H1 (cell line): ENCODE results near the gene HOXA10. TPM values are rescaled to one million over a fixed set of nuclear protein-coding genes. Genes with fewer than 3 reads are reported as not detected.

ENCODE experiments used
- CTCF ChIA-PET: fragments of 300-600 bp; sonication (Branson Sonifier 250); formaldehyde crosslinking; loops from one replicate; lab custom pipeline; 2021; ENCODE audit not compliant: partially characterized antibody; lab: Charles Lee
- POLR2A ChIA-PET: fragments of 300-600 bp; sonication (Branson Sonifier 250); formaldehyde crosslinking; loops from one replicate; lab custom pipeline; 2021; ENCODE audit warnings: inconsistent platforms; ENCODE audit not compliant: partially characterized antibody; lab: Charles Lee
- DNase-seq, 2 experiments: peaks; one replicate each; pipeline versions ENCODE4 v3.0.0 to v3.0.0-alpha.2; 2010 to 2022; ENCODE audit warnings: low spot score in 2 of 2, low read depth in 1 of 2, mixed read lengths in 1 of 2
- FAIRE-seq: peaks from 2 replicates; lab custom pipeline; 2011; peaks lifted over from hg19 to GRCh38; lab: Jason Lieb, UNC
- H2AFZ ChIP-seq: 2 replicates; pipeline ENCODE4 v1.8.1; 2012; ENCODE audit warnings: low read length, inconsistent platforms
- H2AK5ac ChIP-seq: 2 replicates; pipeline ENCODE4 v1.6.1; 2013; ENCODE audit warnings: low read depth, low read length
- H2BK120ac ChIP-seq: replicated peaks from 2 replicates; pipeline ENCODE3; 2013; ENCODE audit warnings: low read depth, low read length, inconsistent platforms
- H2BK12ac ChIP-seq: 2 replicates; pipeline ENCODE4 v1.6.1; 2013; ENCODE audit warnings: low read depth, low read length
- H2BK15ac ChIP-seq: 2 replicates; pipeline ENCODE4 v1.6.1; 2013; ENCODE audit warnings: low read length
- H2BK20ac ChIP-seq: 2 replicates; pipeline ENCODE4 v1.6.1; 2013; ENCODE audit warnings: low read length
- H2BK5ac ChIP-seq: 2 replicates; pipeline ENCODE4 v1.6.1; 2013; ENCODE audit warnings: low read depth, low read length
- H3K14ac ChIP-seq: 2 replicates; pipeline ENCODE4 v1.6.1; 2013; ENCODE audit warnings: inconsistent platforms; ENCODE audit not compliant: insufficient read length
- H3K18ac ChIP-seq: 2 replicates; pipeline ENCODE4 v1.6.1; 2013; ENCODE audit warnings: low read length; ENCODE audit errors: extremely low read depth
- H3K23ac ChIP-seq: 2 replicates; pipeline ENCODE4 v1.6.1; 2013; ENCODE audit warnings: inconsistent platforms; ENCODE audit not compliant: insufficient read length
- H3K23me2 ChIP-seq: 2 replicates; pipeline ENCODE4 v1.6.1; 2013; ENCODE audit warnings: low read depth, low read length
- H3K27ac ChIP-seq: 2 replicates; pipeline ENCODE4 v1.6.1; 2011; ENCODE audit warnings: low read depth, low read length, inconsistent platforms
- H3K27me3 ChIP-seq, 4 experiments: replicated peaks in 1 of 4; 1 replicate in 1 of 4; 2 replicates in 3 of 4; pipeline versions ENCODE4 v1.6.1 to v1.8.1; 2011 to 2013; ENCODE audit warnings: low read length in 3 of 4, mild to moderate bottlenecking in 3 of 4, inconsistent platforms in 2 of 4, mixed read lengths in 2 of 4, moderate library complexity in 1 of 4; ENCODE audit not compliant: control insufficient read depth in 3 of 4, insufficient read depth in 3 of 4; ENCODE audit errors: extremely low read depth in 1 of 4
- H3K36me3 ChIP-seq, 4 experiments: 2 replicates each; pipeline versions ENCODE4 v1.6.1 to v1.8.1; 2011 to 2013; ENCODE audit warnings: mild to moderate bottlenecking in 4 of 4, low read length in 3 of 4, moderate library complexity in 2 of 4, control low read depth in 1 of 4, inconsistent platforms in 1 of 4; ENCODE audit not compliant: insufficient read depth in 4 of 4, control insufficient read depth in 2 of 4
- H3K4ac ChIP-seq: replicated peaks from 2 replicates; pipeline ENCODE3; 2013; ENCODE audit warnings: low read length, low read depth, mixed read lengths, inconsistent platforms; ENCODE audit not compliant: insufficient read length
- H3K4me1 ChIP-seq, 4 experiments: replicated peaks in 1 of 4; 1 replicate in 1 of 4; 2 replicates in 3 of 4; pipeline versions ENCODE4 v1.6.1 to v1.8.1; 2011 to 2013; ENCODE audit warnings: low read length in 3 of 4, inconsistent platforms in 2 of 4, mixed read lengths in 1 of 4; ENCODE audit not compliant: insufficient read depth in 4 of 4, control insufficient read depth in 3 of 4
- H3K4me2 ChIP-seq, 2 experiments: 2 replicates each; pipeline versions ENCODE4 v1.6.1 to v1.8.1; 2011 to 2013; ENCODE audit warnings: low read depth in 2 of 2, low read length in 2 of 2, control low read depth in 1 of 2, inconsistent platforms in 1 of 2, mild to moderate bottlenecking in 1 of 2; ENCODE audit not compliant: insufficient read depth in 1 of 2
- H3K4me3 ChIP-seq, 4 experiments: fragments of 200-600, 300-600 bp in 1 of 4; sonication (generic), shearing (Covaris generic), sonication (Bioruptor Twin) in 1 of 4; 2 replicates each; pipeline versions ENCODE4 v1.5.1 to v1.8.1; 2011 to 2016; ENCODE audit warnings: low read length in 4 of 4, low read depth in 3 of 4, control low read depth in 2 of 4, inconsistent platforms in 2 of 4, mild to moderate bottlenecking in 2 of 4, mixed read lengths in 1 of 4, moderate library complexity in 1 of 4; ENCODE audit not compliant: insufficient read depth in 2 of 4; ENCODE audit errors: extremely low read depth in 1 of 4
- H3K56ac ChIP-seq: replicated peaks from 2 replicates; pipeline ENCODE3; 2013; ENCODE audit warnings: low read depth, mild to moderate bottlenecking, mixed read lengths, low read length, inconsistent platforms; ENCODE audit not compliant: insufficient read length
- H3K79me1 ChIP-seq: 2 replicates; pipeline ENCODE4 v1.6.1; 2013; ENCODE audit warnings: low read depth, low read length, control low read depth
- H3K79me2 ChIP-seq, 2 experiments: 2 replicates each; pipeline versions ENCODE4 v1.6.1 to v1.8.1; 2012 to 2013; ENCODE audit warnings: low read length in 2 of 2, mild to moderate bottlenecking in 2 of 2, inconsistent platforms in 1 of 2; ENCODE audit not compliant: insufficient read depth in 2 of 2, control insufficient read depth in 1 of 2
- H3K9ac ChIP-seq, 4 experiments: replicated peaks in 1 of 4; 1 replicate in 1 of 4; 2 replicates in 3 of 4; pipeline versions ENCODE4 v1.6.1 to v1.8.1; 2011 to 2013; ENCODE audit warnings: low read depth in 3 of 4, low read length in 3 of 4, control low read depth in 2 of 4, mild to moderate bottlenecking in 2 of 4, moderate library complexity in 2 of 4, inconsistent platforms in 1 of 4; ENCODE audit errors: extremely low read depth in 1 of 4
- H3K9me3 ChIP-seq, 2 experiments: 2 replicates each; pipeline versions ENCODE4 v1.6.1 to v1.8.1; 2012 to 2013; ENCODE audit warnings: mild to moderate bottlenecking in 2 of 2, moderate library complexity in 2 of 2, control low read depth in 1 of 2, inconsistent platforms in 1 of 2, low read depth in 1 of 2, low read length in 1 of 2, mixed read lengths in 1 of 2; ENCODE audit not compliant: insufficient read depth in 2 of 2
- H4K20me1 ChIP-seq, 2 experiments: replicated peaks in 1 of 2; 2 replicates each; pipeline versions ENCODE3 to v1.8.1; 2011 to 2013; ENCODE audit warnings: inconsistent platforms in 2 of 2, low read length in 2 of 2, mild to moderate bottlenecking in 1 of 2; ENCODE audit not compliant: insufficient read depth in 2 of 2, control insufficient read depth in 1 of 2
- H4K5ac ChIP-seq: 2 replicates; pipeline ENCODE4 v1.6.1; 2013; ENCODE audit warnings: low read length, low read depth, mixed read lengths, inconsistent platforms; ENCODE audit not compliant: insufficient read length
- H4K8ac ChIP-seq: 2 replicates; pipeline ENCODE4 v1.8.0; 2013; ENCODE audit warnings: mild to moderate bottlenecking, moderate library complexity, low read length, inconsistent platforms; ENCODE audit not compliant: insufficient read depth; ENCODE audit errors: extremely low read depth
- H4K91ac ChIP-seq: replicated peaks from 2 replicates; pipeline ENCODE3; 2013; ENCODE audit warnings: low read length, mixed read lengths, inconsistent platforms; ENCODE audit not compliant: insufficient read length
- CBX5 ChIP-seq: fragments of 300-800, 300-1000 bp; sonication (generic); IDR thresholded peaks from 2 replicates; pipeline ENCODE4 v1.7.1; 2016; ENCODE audit warnings: antibody characterized with exemption, low read length, low read depth
- CBX8 ChIP-seq: fragments of 300-800, 300-1000 bp; sonication (generic); IDR thresholded peaks from 2 replicates; pipeline ENCODE4 v1.7.1; 2016; ENCODE audit warnings: low read depth, low read length, borderline replicate concordance
- HDAC2 ChIP-seq, 2 experiments: fragments of 300-600 bp in 1 of 2; sonication (generic) in 1 of 2; IDR thresholded peaks; 2 replicates each; pipeline ENCODE4 v1.6.1; 2011 to 2012; ENCODE audit warnings: low read depth in 2 of 2, low read length in 2 of 2, mild to moderate bottlenecking in 2 of 2, moderate library complexity in 2 of 2, borderline replicate concordance in 1 of 2, inconsistent platforms in 1 of 2
- KDM4A ChIP-seq: IDR thresholded peaks from one replicate; pipeline ENCODE4 v1.7.1; 2012; ENCODE audit warnings: low read depth, mild to moderate bottlenecking, moderate library complexity, low read length, inconsistent platforms; ENCODE audit not compliant: severe bottlenecking
- POU5F1 ChIP-seq: IDR thresholded peaks from 2 replicates; pipeline ENCODE4 v1.6.1; 2011; ENCODE audit warnings: low read depth, mild to moderate bottlenecking, low read length, moderate library complexity
- RNF2 ChIP-seq: fragments of 200-900, 300-1000 bp; sonication (generic); IDR thresholded peaks from 2 replicates; pipeline ENCODE4 v1.7.1; 2016; ENCODE audit warnings: borderline replicate concordance, low read depth, mild to moderate bottlenecking, antibody characterized with exemption, low read length; ENCODE audit not compliant: poor library complexity, severe bottlenecking; ENCODE audit errors: missing control alignments
- SP4 ChIP-seq: IDR thresholded peaks from 2 replicates; pipeline ENCODE4 v1.6.1; 2012; ENCODE audit warnings: low read length, inconsistent platforms
- SUZ12 ChIP-seq: fragments of 200-600 bp; sonication (generic); IDR thresholded peaks from 2 replicates; pipeline ENCODE4 v1.6.1; 2012; ENCODE audit warnings: mild to moderate bottlenecking, inconsistent platforms, low read length, moderate library complexity, mixed read lengths
- WGBS, 2 experiments: shearing (Covaris generic) in 1 of 2; methylation state at CpG; one replicate each; pipeline versions ENCODE4 v1.1.6 to v1.1.7; 2013 to 2015; ENCODE audit warnings: low lambda C conversion rate in 2 of 2, mixed read lengths in 2 of 2, inconsistent platforms in 1 of 2, low coverage in 1 of 2, missing lambda C conversion rate in 1 of 2; ENCODE audit not compliant: insufficient replicate concordance in 2 of 2, insufficient coverage in 1 of 2, insufficient read length in 1 of 2; ENCODE audit errors: extremely low coverage in 1 of 2, missing lambda C conversion rate in 1 of 2; 5-methylcytosine and 5-hydroxymethylcytosine counted together
- polyA plus RNA-seq, 7 experiments: library from polyadenylated mRNA; depleted of rRNA in 3 of 7; stranded (reverse) in 5 of 7; unstranded in 2 of 7; fragments of >200 nt in 5 of 7; fragments of 200-250 nt in 2 of 7; gene quantifications; 1 replicate in 5 of 7; 2 replicates in 1 of 7; 4 replicates in 1 of 7; pipeline versions ENCODE4 v1.2.1 to v1.2.3, GENCODE V29; 2011 to 2013; ENCODE audit warnings: missing spikeins in 2 of 7, mixed read lengths in 2 of 7
- total RNA-seq: library from RNA; stranded (reverse); fragmentation: NEBNext Ultra II Directional; extraction: Animal tissue kit (Norgen Biotek cat#: 25700); gene quantifications from 2 replicates; pipeline ENCODE4 v1.2.1, GENCODE V29; 2021
- TF ChIP-seq, protein P1 (sequence below), 3 experiments: IDR thresholded peaks; 1 replicate in 2 of 3; 2 replicates in 1 of 3; pipeline versions ENCODE4 v1.5.1 to v1.6.1; 2011; ENCODE audit warnings: low read length in 3 of 3, mild to moderate bottlenecking in 3 of 3, inconsistent platforms in 2 of 3, low read depth in 1 of 3, moderate library complexity in 1 of 3; ENCODE audit not compliant: insufficient read depth in 1 of 3; ENCODE audit errors: control extremely low read depth in 1 of 3

Gene HOXA10
- total and polyA plus RNA-seq, 2 of the 8 experiments (the other 6 are each of a cell fraction or from before 2014, with no cell fraction given), result not detected

DNA sequence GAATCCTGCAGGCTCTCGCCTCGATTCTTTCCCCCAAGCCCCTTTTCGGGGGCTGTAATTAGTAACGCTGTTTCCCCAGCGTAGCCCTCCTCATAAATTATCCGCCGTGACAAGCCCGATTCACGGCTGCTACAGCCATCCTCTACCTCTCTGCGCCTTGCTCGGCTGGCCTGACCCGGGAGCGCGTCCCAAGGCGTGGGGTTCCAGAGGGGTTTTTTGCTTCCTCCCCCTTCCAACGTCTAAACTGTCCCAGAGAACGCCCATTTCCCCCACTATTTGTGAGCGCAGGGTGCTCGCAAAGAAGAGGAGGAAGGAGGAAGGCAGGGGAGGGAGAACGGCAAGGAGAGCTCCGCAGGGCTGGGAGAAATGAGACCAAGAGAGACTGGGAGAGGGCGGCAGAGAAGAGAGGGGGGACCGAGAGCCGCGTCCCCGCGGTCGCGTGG, 31.5 kb downstream of the HOXA10 start:
- Histone ChIP-seq H3K18ac (no peak overlapping the region), H4K5ac (no peak overlapping the region), H4K20me1 (peaks cover 21 to 27% of the 10 kb centered on the region in 2 experiments), H3K4me3 (peak overlapping the region in 3 of 4 experiments; percentile 16 to 59 (median 21); a peak in 6 of 8 replicates), H3K4me1 (peaks cover 0 to 6% (median 3%) of the 10 kb centered on the region in 4 experiments; a peak in 4 of 7 replicates), H3K14ac (no peak overlapping the region), H2BK12ac (no peak overlapping the region), H3K56ac (no peak overlapping the region), H3K27ac (no peak overlapping the region), H3K23ac (no peak overlapping the region), H2BK120ac (no peak overlapping the region), H2AK5ac (no peak overlapping the region), H3K4me2 (peak overlapping the region; percentile 70), H4K8ac (peak overlapping the region; percentile 81), H2AFZ (no peak overlapping the region), H2BK15ac (no peak overlapping the region), H3K36me3 (peaks cover 0 to 6% (median 0%) of the 10 kb centered on the region in 4 experiments; a peak in 1 of 8 replicates), H3K27me3 (peaks cover 97 to 100% (median 99%) of the 10 kb centered on the region in 4 experiments), H3K79me1 (no peaks in the 10 kb centered on the region), H4K91ac (no peak overlapping the region), H3K79me2 (no peaks in the 10 kb centered on the region), H2BK20ac (no peak overlapping the region), H3K9ac (no peak overlapping the region), H3K9me3 (peaks cover 0 to 3% of the 10 kb centered on the region in 2 experiments; a peak in 1 of 4 replicates), H2BK5ac (no peak overlapping the region), H3K4ac (no peak overlapping the region), H3K23me2 (peaks cover 9% of the 10 kb centered on the region)
- FAIRE-seq (no peak), DNase-seq (no peak)
- 8% methylated on average over 29 of the region's 29 CpGs; no CpG with 5 or more reads in 1 of the 2 experiments for WGBS, 2 experiments
- ChIA-PET POLR2A (no interaction called here), CTCF (interaction anchor here (1.0 to 12.5 kb wide), 27 partner anchors 9 to 461 kb away, joined by 3 to 123 read pairs (median 10); partner anchors contain the start of genes HOXA1, HOXA3, HOXA4 and HOXA7)
- TF ChIP-seq CBX8, result peak; percentile 95; the same call in 1 of the 2 replicates
- TF ChIP-seq SUZ12, result peak; percentile 96
- TF ChIP-seq HDAC2 (IDR thresholded peaks at IDR 0.05; ENCODE audit: borderline replicate concordance in 1 of 2, low read depth in 2 of 2, low read length in 2 of 2), result no peak
- TF ChIP-seq SP4, result no peak
- TF ChIP-seq, protein P1, sequence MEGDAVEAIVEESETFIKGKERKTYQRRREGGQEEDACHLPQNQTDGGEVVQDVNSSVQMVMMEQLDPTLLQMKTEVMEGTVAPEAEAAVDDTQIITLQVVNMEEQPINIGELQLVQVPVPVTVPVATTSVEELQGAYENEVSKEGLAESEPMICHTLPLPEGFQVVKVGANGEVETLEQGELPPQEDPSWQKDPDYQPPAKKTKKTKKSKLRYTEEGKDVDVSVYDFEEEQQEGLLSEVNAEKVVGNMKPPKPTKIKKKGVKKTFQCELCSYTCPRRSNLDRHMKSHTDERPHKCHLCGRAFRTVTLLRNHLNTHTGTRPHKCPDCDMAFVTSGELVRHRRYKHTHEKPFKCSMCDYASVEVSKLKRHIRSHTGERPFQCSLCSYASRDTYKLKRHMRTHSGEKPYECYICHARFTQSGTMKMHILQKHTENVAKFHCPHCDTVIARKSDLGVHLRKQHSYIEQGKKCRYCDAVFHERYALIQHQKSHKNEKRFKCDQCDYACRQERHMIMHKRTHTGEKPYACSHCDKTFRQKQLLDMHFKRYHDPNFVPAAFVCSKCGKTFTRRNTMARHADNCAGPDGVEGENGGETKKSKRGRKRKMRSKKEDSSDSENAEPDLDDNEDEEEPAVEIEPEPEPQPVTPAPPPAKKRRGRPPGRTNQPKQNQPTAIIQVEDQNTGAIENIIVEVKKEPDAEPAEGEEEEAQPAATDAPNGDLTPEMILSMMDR (IDR thresholded peaks at IDR 0.05; ENCODE audit: control extremely low read depth in 1 of 3, insufficient read depth in 1 of 3, low read depth in 1 of 3, low read length in 3 of 3), result no peak
- TF ChIP-seq KDM4A, result peak; percentile 10
- no peak for TF ChIP-seq CBX5
- peak; percentile 92 for TF ChIP-seq RNF2
- TF ChIP-seq POU5F1, result no peak
